ENCODE measurements around the gene ZNHIT3. TPM values are rescaled to one million over a fixed set of nuclear protein-coding genes. Genes with fewer than 3 reads are reported as not detected.
A peak's percentile ranks its signal among the peaks of the same experiment; 100 is the strongest.

Gene ZNHIT3
- total and polyA plus RNA-seq, 8 donors = 13.6 to 31.8 (median 16.8) TPM

DNA sequence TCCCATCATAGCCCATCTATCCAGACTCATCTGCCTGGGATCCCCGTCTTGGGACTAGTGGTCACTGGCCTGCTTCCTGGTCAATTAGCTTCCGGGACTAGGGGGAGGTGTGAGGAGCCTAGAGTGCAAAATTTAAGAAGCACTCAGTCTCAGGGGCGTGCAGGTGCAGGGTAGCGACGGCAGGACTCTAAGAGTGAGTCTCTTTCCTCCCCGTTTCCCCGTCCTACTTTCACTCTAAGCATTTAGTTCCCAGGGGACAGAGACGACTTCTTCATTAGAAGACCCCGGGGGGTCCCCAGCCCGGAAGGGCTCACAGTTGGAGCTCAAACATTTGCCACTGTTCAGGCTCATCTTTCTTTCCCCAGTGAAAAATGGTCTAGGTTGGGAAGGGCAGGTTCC, 677 bp upstream of the ZNHIT3 start:
- intact Hi-C loops (cut with DNase I) = no loop called here
- Histone ChIP-seq H3K9me3 (no peaks in the 10 kb centered on the region), H3K4me3 (peak overlapping the region; percentile 58 to 98 (median 71)), H3K36me3 (no peaks in the 10 kb centered on the region), H3K27me3 (no peaks in the 10 kb centered on the region), H3K27ac (peak overlapping the region in 1 of 4 donors; percentile 37), H3K4me1 (peaks cover 3 to 18% (median 12%) of the 10 kb centered on the region in 3 donors)
- TF ChIP-seq, protein P1, sequence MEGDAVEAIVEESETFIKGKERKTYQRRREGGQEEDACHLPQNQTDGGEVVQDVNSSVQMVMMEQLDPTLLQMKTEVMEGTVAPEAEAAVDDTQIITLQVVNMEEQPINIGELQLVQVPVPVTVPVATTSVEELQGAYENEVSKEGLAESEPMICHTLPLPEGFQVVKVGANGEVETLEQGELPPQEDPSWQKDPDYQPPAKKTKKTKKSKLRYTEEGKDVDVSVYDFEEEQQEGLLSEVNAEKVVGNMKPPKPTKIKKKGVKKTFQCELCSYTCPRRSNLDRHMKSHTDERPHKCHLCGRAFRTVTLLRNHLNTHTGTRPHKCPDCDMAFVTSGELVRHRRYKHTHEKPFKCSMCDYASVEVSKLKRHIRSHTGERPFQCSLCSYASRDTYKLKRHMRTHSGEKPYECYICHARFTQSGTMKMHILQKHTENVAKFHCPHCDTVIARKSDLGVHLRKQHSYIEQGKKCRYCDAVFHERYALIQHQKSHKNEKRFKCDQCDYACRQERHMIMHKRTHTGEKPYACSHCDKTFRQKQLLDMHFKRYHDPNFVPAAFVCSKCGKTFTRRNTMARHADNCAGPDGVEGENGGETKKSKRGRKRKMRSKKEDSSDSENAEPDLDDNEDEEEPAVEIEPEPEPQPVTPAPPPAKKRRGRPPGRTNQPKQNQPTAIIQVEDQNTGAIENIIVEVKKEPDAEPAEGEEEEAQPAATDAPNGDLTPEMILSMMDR (IDR thresholded peaks at IDR 0.05) = no peak
- DNase-seq = peak in 1 of 6 donors; percentile 44
- 31 to 35% methylated on average over 10 of the region's 10 CpGs for WGBS, 2 donors
- no peak for FAIRE-seq
- no peak for ATAC-seq

- H3K27me3 ChIP-seq = no peaks in the 10 kb centered on the region
- peaks cover 0 to 5% (median 0%) of the 10 kb centered on the region in 3 donors for H3K4me1 ChIP-seq
- 76 to 90% methylated on average over 1 of the region's 1 CpG for WGBS, 2 donors
- DNase-seq (no peak), FAIRE-seq (no peak), ATAC-seq (no peak)
- TF ChIP-seq, protein P1 (IDR thresholded peaks at IDR 0.05) = no peak
- H3K36me3 ChIP-seq = peaks cover 0 to 55% (median 17%) of the 10 kb centered on the region in 3 donors
- H3K4me3 ChIP-seq = no peak overlapping the region
- no peaks in the 10 kb centered on the region for H3K9me3 ChIP-seq
- intact Hi-C loops (cut with DNase I) = no loop called here
- H3K27ac ChIP-seq = no peak overlapping the region
Observed at GRCh38 chr17:36493956-36494355, 7.5 kb downstream of the ZNHIT3 start.

DNA sequence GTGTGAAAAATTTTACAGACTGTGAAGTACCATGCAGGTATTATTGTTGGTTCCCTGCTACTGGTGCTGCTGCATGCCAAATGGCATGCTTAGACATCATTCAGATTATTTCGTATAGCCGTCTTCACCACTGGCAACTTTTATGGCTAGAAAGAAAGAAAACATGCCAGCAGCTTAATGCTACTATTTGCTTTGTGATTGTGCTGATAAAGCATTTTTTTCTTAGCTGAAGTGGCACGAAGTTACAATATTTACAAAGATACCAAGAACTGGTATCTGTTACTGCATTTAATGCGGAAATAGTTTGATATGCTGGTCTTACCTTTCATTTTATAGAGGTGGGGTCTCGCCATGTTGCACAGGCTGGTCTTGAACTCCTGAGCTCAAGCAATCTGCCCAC, 8.2 kb downstream of the ZNHIT3 start:
- Histone ChIP-seq H3K4me1 (peaks cover 0 to 4% (median 0%) of the 10 kb centered on the region in 3 donors), H3K27ac (no peak overlapping the region), H3K27me3 (no peaks in the 10 kb centered on the region), H3K9me3 (no peaks in the 10 kb centered on the region), H3K4me3 (no peak overlapping the region), H3K36me3 (peaks cover 0 to 55% (median 17%) of the 10 kb centered on the region in 3 donors)
- ATAC-seq = peak in 2 of 4 donors; percentile 35 to 45
- no peak for DNase-seq
- 36 to 38% methylated on average over 5 of the region's 5 CpGs for WGBS, 2 donors
- FAIRE-seq = no peak
- TF ChIP-seq, protein P1 (IDR thresholded peaks at IDR 0.05) = no peak
- intact Hi-C loops (cut with DNase I) = no loop called here

- H3K36me3 ChIP-seq = peaks cover 0 to 55% (median 17%) of the 10 kb centered on the region in 3 donors
- H3K4me1 ChIP-seq = peaks cover 0 to 4% (median 0%) of the 10 kb centered on the region in 3 donors
- TF ChIP-seq, protein P1 (IDR thresholded peaks at IDR 0.05) = no peak
- no peak overlapping the region for H3K27ac ChIP-seq
- intact Hi-C loops (cut with DNase I) = no loop called here
- no peak for DNase-seq
- no peaks in the 10 kb centered on the region for H3K27me3 ChIP-seq
- FAIRE-seq = no peak
- H3K4me3 ChIP-seq = no peak overlapping the region
- no peak for ATAC-seq
- no peaks in the 10 kb centered on the region for H3K9me3 ChIP-seq
- WGBS, 2 donors = 78 to 83% methylated on average over 3 of the region's 3 CpGs
Observed at GRCh38 chr17:36495076-36495578, 8.6 kb downstream of the ZNHIT3 start.

- Histone ChIP-seq H3K27me3 (no peaks in the 10 kb centered on the region), H3K27ac (no peak overlapping the region), H3K9me3 (no peaks in the 10 kb centered on the region), H3K4me1 (peaks cover 0 to 4% (median 0%) of the 10 kb centered on the region in 3 donors), H3K36me3 (peaks cover 0 to 55% (median 17%) of the 10 kb centered on the region in 3 donors), H3K4me3 (no peak overlapping the region)
- intact Hi-C loops (cut with DNase I) = no loop called here
- TF ChIP-seq, protein P1 (IDR thresholded peaks at IDR 0.05) = no peak
- DNase-seq (peak in 1 of 6 donors; percentile 12), ATAC-seq (no peak), FAIRE-seq (no peak)
- 95 to 96% methylated on average over 9 of the region's 9 CpGs for WGBS, 2 donors
Observed at GRCh38 chr17:36496018-36496789, 9.7 kb downstream of the ZNHIT3 start.
